Right atrium auricular region (tissue), 2 donors: Measurements from ENCODE around the gene OPRM1. TPM values are rescaled to one million over a fixed set of nuclear protein-coding genes. Genes with fewer than 3 reads are reported as not detected.

Experiments
- DNase-seq: peaks from one replicate; pipeline ENCODE4 v3.0.0-alpha.2; 2019; ENCODE audit warnings: low spot score
- H3K27ac ChIP-seq, 2 donors: fragments of 200-600 bp; sonication (generic); 1 replicate in 1 of 2; 2 replicates in 1 of 2; pipeline ENCODE4 v1.5.1; 2016 to 2019
- H3K27me3 ChIP-seq, 2 donors: fragments of 200-600 bp; sonication (generic); one replicate each; pipeline versions ENCODE4 v1.5.1 to v1.6.0; 2017 to 2019
- H3K36me3 ChIP-seq: fragments of 200-600 bp; sonication (generic); one replicate; pipeline ENCODE4 v1.5.1; 2016
- H3K4me1 ChIP-seq, 2 donors: fragments of 200-600 bp; sonication (generic); one replicate each; pipeline versions ENCODE4 v1.5.1 to v1.6.0; 2017 to 2019
- H3K4me3 ChIP-seq, 2 donors: fragments of 200-600 bp; sonication (generic); 1 replicate in 1 of 2; 2 replicates in 1 of 2; pipeline ENCODE4 v1.5.1; 2017 to 2019; ENCODE audit warnings: mild to moderate bottlenecking in 1 of 2, moderate library complexity in 1 of 2
- H3K9me3 ChIP-seq, 2 donors: fragments of 200-600 bp; sonication (generic); one replicate each; pipeline ENCODE4 v1.5.1; 2019
- total RNA-seq, 2 donors: library from RNA; depleted of rRNA; stranded (reverse); fragments of >200 nt; gene quantifications; one replicate each; pipeline ENCODE4 v1.1.0, GENCODE V29; 2016
- TF ChIP-seq, protein P1 (sequence below), 2 donors: fragments of 200-600 bp; sonication (generic); IDR thresholded peaks; one replicate each; pipeline ENCODE4 v1.5.1; 2019; ENCODE audit warnings: antibody characterized with exemption in 2 of 2

Gene OPRM1
- total RNA-seq, 2 donors from 2014 or later = not detected

DNA sequence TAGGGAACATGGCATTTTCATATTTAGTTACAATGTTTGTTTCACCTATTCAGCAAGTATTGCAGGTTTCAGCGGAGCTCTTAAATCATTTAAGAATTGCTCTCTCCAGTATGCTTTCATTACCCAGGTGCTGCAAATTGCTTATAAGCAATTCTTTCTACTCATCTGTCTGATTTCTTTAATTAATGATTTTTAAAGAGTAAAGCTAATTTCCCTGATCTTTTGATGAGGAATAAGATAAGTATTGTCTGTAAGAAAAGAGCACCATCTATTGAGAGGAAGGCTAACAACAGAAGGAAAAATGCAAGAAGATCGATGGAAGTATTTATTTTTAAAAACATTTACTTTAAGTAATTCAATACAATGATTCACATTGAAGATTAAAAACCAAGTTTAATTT lies 2.0 kb downstream of the OPRM1 start:
- H3K9me3 ChIP-seq = no peaks in the 10 kb centered on the region
- H3K4me3 ChIP-seq = no peak overlapping the region
- TF ChIP-seq, protein P1, sequence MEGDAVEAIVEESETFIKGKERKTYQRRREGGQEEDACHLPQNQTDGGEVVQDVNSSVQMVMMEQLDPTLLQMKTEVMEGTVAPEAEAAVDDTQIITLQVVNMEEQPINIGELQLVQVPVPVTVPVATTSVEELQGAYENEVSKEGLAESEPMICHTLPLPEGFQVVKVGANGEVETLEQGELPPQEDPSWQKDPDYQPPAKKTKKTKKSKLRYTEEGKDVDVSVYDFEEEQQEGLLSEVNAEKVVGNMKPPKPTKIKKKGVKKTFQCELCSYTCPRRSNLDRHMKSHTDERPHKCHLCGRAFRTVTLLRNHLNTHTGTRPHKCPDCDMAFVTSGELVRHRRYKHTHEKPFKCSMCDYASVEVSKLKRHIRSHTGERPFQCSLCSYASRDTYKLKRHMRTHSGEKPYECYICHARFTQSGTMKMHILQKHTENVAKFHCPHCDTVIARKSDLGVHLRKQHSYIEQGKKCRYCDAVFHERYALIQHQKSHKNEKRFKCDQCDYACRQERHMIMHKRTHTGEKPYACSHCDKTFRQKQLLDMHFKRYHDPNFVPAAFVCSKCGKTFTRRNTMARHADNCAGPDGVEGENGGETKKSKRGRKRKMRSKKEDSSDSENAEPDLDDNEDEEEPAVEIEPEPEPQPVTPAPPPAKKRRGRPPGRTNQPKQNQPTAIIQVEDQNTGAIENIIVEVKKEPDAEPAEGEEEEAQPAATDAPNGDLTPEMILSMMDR (IDR thresholded peaks at IDR 0.05) = no peak
- DNase-seq = no peak
- no peaks in the 10 kb centered on the region for H3K27me3 ChIP-seq
- no peak overlapping the region for H3K27ac ChIP-seq
- no peaks in the 10 kb centered on the region for H3K4me1 ChIP-seq
- no peaks in the 10 kb centered on the region for H3K36me3 ChIP-seq

DNA sequence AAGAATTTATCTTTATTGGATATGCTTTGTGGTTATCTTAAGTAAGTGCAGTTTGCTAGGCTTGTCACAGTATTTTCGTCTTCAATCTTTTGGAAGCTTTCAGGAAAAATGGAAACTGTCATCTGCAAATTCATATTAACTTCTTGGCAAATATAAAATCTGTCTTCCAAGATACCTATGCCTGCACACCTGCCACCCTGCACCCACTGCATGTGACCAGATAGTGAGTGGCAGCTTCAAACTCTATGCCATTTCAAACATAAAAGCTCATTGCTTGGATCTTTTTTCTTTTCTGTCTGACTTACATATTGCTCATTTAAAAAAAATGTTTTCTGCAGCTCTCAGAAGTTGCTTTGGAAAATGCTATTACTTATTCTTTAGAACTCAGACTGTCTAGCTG lies 14.1 kb downstream of the OPRM1 start:
- DNase-seq = no peak
- no peak overlapping the region for H3K4me3 ChIP-seq
- no peaks in the 10 kb centered on the region for H3K36me3 ChIP-seq
- H3K4me1 ChIP-seq = no peaks in the 10 kb centered on the region
- no peaks in the 10 kb centered on the region for H3K27me3 ChIP-seq
- H3K27ac ChIP-seq = no peak overlapping the region
- H3K9me3 ChIP-seq = no peaks in the 10 kb centered on the region
- TF ChIP-seq, protein P1 (IDR thresholded peaks at IDR 0.05) = no peak

DNA sequence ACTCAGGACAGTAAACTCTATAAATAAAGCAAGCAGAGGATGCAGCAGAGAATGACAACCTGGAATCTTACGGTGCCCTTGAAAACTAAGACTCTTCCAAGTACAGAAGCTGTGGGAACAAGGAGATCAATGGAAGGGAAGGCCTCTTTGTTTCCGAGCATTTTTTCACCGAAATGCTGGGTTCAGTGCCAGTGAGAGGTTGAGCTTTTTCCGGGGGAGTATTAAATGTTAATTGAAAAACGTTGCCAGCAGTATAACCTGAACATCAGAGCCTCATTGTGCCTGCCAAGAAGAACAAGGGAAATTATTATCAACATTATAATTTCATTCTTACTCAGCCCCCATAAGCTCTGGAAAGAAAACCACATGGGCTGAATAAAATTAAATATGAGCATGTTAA lies 17.5 kb downstream of the OPRM1 start:
- TF ChIP-seq, protein P1 (IDR thresholded peaks at IDR 0.05) = no peak
- Histone ChIP-seq H3K9me3 (peaks cover 0 to 4% of the 10 kb centered on the region in 2 donors), H3K27ac (no peak overlapping the region), H3K4me3 (no peak overlapping the region), H3K27me3 (no peaks in the 10 kb centered on the region), H3K4me1 (no peaks in the 10 kb centered on the region), H3K36me3 (no peaks in the 10 kb centered on the region)
- no peak for DNase-seq

DNA sequence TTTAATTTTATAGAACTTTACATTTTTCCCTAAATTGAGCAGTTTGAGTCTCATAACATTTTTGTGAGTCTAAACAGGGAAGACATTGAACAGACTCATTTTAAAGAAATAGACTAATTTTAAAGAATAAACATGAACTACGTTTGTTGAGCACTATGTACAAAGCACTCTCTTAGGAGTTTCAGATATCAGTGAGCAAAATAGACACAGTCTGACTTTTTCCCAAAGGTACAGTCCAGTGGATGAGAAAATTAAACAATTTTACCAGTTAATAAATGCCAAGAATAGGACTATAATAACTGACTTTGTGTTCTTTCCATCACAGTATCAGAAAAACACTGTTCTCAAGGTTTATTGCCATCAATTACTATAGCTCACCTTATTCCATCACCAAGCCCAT lies 18.1 kb downstream of the OPRM1 start:
- H3K27ac ChIP-seq = no peak overlapping the region
- no peaks in the 10 kb centered on the region for H3K36me3 ChIP-seq
- TF ChIP-seq, protein P1 (IDR thresholded peaks at IDR 0.05) = no peak
- no peak overlapping the region for H3K4me3 ChIP-seq
- peaks cover 0 to 6% of the 10 kb centered on the region in 2 donors for H3K9me3 ChIP-seq
- DNase-seq = no peak
- H3K27me3 ChIP-seq = no peaks in the 10 kb centered on the region
- H3K4me1 ChIP-seq = no peaks in the 10 kb centered on the region

DNA sequence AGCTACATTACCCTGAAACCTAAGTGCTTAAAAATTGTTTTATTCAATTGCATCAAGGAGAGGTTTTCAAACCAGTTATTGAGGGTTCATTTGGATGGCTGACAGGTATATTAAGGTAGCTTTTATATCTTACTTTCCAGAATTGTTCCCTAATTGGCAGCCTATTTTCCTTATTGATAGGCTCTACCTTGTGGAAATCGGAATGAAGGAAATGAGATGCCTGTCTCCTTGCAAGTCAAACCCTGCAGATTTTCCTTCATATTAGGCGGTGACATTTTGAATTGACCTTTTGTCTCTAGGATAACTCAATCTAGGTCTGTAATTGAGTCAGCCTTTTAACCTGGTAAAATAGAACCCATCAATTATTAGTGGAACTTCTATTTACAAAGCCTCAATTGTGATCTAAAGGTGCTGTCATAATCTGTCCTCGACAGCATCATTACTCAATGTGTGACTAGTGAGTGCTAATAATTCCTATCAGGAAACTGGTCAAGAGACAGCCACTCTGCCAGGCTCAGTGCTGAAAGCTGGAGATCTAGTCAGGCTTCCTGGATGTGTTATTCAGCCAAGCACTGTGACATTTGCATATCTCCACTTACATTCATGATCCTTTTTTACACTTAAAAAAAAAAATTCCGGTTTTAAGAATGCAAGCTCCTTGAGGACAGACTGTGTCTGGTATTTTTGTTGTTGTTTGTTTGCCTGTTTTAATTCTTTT lies 20.1 kb downstream of the OPRM1 start:
- no peak for DNase-seq
- H3K27ac ChIP-seq = no peak overlapping the region
- TF ChIP-seq, protein P1 (IDR thresholded peaks at IDR 0.05) = no peak

DNA sequence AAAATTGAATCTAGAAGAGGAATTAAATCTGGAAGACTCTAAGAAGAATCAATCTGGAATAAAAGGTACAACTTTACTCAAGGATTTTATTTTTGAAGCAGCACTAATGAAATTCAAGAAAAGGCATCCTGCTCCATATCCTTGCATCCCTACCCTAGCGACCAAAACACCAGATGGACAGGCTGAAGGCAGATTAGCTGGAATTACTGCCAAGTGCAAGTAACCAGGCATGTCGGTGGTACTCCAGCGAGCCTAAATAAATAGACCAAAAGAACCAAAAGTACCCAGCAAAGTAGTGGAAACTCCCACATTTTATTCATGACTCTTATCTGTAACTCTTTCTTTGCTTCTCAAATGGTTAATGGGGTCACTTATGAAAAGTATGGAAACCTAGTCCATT lies 21.0 kb downstream of the OPRM1 start:
- H3K36me3 ChIP-seq = no peaks in the 10 kb centered on the region
- TF ChIP-seq, protein P1 (IDR thresholded peaks at IDR 0.05) = no peak
- no peak overlapping the region for H3K27ac ChIP-seq
- no peak for DNase-seq
- no peaks in the 10 kb centered on the region for H3K27me3 ChIP-seq
- H3K9me3 ChIP-seq = peaks cover 0 to 10% of the 10 kb centered on the region in 2 donors
- H3K4me1 ChIP-seq = no peaks in the 10 kb centered on the region
- H3K4me3 ChIP-seq = no peak overlapping the region

More for the DNA sequence above, 20.1 kb downstream of the OPRM1 start:
- Histone ChIP-seq H3K9me3 (peaks cover 0 to 6% of the 10 kb centered on the region in 2 donors), H3K4me1 (no peaks in the 10 kb centered on the region), H3K4me3 (no peak overlapping the region), H3K36me3 (no peaks in the 10 kb centered on the region), H3K27me3 (no peaks in the 10 kb centered on the region)
